ENCODE measurements around the gene FAM50B.

The FAM50B gene, protein sequence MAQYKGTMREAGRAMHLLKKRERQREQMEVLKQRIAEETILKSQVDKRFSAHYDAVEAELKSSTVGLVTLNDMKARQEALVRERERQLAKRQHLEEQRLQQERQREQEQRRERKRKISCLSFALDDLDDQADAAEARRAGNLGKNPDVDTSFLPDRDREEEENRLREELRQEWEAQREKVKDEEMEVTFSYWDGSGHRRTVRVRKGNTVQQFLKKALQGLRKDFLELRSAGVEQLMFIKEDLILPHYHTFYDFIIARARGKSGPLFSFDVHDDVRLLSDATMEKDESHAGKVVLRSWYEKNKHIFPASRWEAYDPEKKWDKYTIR

GRCh38 chr6:3848925-3849605 lies at the start of gene FAM50B:
TSS of gene FAM50B (plus strand) at chr6:3849373. CDS start at chr6:3849812, 439 bp downstream.
- in situ Hi-C loops (cut with MboI; ENCODE audit: low sequenced_read_pairs), result no loop called here

GRCh38 chr6:3799719-3800118 lies 49.5 kb upstream of the FAM50B start:
- in situ Hi-C loops (cut with MboI; ENCODE audit: low sequenced_read_pairs), result no loop called here

- in situ Hi-C loops (cut with MboI; ENCODE audit: low sequenced_read_pairs), result no loop called here
Measured at GRCh38 chr6:3800850-3801591, 48.2 kb upstream of the FAM50B start.

GRCh38 chr6:3801960-3802359 lies 47.2 kb upstream of the FAM50B start:
- in situ Hi-C loops (cut with MboI; ENCODE audit: low sequenced_read_pairs), result no loop called here

DNA sequence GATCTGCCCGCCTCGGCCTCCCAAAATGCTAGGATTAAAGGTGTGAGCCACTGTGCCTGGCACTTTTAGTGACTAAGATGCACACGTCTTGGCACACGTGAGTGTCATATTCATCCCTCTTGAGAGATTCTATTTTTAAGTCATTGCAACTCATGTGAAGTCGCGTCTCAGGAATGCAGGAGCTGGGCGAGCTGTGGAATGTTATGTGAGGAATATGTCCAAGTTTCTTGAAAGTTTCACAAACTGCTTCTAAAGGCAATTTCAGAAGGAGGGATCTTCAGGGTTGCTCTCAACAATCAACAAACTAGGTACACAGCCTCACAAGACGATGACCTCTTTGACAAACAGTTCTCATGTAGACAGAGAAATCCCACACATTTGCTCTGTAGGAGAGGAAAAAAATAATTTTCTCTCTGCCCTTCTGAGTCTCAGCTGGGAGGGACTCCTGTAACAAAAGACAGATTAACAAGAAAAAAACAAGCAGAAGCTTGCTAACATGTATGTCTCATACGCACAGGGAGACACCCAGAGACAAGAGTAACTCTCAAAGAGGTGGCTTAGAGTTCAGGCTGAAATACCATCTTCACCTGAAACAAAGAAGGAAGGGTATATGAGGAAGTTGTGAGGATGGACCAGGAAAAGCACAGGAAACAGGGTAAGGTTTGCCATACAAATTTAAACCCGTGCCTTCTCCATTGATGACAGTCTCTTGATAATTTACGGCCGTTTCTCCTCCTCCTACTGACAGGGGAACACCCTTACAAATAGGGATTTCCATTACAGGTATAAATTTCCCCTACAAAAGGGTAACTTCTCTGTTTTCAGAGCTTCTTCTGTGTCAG lies 45.3 kb upstream of the FAM50B start:
- in situ Hi-C loops (cut with MboI; ENCODE audit: low sequenced_read_pairs), result no loop called here

DNA sequence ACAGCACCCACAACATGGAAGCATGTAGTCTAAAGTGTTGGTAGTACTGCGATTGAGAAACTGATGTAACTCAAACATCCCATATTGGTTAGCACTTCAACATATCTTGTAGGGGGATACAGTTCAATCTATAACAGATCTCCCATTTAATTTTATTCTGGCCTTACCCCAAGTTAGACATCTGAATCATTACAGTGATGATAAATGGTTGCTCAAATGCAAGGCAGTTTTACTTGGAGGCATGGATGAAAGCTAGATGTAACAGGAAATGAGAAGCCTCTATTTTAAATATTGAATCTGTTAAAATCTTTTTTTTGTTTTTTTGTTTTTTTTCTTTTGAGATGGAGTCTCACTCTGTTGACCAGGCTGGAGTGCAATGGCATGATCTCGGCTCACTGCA lies 44.2 kb upstream of the FAM50B start:
- in situ Hi-C loops (cut with MboI; ENCODE audit: low sequenced_read_pairs), result no loop called here

- in situ Hi-C loops (cut with MboI; ENCODE audit: low sequenced_read_pairs), result no loop called here
Measured at GRCh38 chr6:3805448-3806123, 43.6 kb upstream of the FAM50B start.

DNA sequence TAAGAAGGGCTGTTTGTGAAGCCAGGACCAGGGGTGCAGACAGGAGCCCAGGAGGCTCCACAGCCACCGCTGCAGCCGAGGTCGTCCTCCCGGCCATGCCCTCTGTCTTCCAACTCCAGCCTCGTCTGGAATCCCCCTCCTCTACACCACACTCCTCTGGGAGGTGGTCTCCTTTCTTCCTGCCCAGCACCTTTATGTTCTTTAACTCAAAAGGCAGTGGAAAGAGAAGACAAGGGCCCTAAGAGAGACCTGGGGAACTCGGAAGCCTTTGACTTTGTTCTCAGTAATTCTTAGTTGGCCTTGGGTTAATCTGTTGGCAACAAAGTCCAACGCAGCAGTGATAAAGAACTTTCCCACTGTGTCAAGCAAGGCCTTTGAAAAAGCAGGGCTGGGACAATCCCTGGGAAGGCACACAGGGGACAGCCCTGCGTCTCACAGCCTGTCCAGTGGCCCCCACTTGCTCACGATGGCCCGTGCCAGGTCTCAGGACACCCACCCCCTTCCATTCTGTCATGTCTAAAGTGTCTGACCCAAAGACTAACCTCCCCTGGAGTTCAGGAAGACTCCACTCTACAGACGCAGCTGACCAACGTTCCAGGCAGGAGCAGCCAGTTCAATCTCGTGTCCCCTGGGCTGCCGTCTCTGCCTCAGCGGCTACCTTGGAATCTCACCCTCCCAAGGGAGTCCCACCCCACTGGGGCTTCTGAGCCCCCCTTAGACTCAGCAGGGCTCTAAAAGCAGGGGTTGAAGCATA lies 42.8 kb upstream of the FAM50B start:
- in situ Hi-C loops (cut with MboI; ENCODE audit: low sequenced_read_pairs), result no loop called here

DNA sequence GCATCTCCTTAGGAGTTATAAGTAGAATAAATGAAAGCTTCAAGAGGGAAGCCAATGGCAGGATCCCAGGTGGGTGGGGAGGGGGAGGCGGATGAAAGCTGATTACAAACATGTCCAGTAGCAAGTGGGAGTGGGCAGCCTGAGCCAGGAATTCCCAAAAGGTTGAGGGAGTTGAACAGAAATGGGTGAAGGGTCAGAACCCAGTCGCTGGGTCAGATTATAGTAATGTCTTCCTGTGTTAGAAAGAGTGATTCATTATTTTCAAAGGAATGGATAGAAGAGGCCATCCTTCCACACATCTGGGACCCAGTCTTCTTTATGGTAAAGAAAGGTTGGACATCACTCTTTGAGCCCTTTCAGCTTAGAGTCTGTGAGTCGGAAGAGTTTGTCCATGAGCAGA lies 41.0 kb upstream of the FAM50B start:
- in situ Hi-C loops (cut with MboI; ENCODE audit: low sequenced_read_pairs), result no loop called here

DNA sequence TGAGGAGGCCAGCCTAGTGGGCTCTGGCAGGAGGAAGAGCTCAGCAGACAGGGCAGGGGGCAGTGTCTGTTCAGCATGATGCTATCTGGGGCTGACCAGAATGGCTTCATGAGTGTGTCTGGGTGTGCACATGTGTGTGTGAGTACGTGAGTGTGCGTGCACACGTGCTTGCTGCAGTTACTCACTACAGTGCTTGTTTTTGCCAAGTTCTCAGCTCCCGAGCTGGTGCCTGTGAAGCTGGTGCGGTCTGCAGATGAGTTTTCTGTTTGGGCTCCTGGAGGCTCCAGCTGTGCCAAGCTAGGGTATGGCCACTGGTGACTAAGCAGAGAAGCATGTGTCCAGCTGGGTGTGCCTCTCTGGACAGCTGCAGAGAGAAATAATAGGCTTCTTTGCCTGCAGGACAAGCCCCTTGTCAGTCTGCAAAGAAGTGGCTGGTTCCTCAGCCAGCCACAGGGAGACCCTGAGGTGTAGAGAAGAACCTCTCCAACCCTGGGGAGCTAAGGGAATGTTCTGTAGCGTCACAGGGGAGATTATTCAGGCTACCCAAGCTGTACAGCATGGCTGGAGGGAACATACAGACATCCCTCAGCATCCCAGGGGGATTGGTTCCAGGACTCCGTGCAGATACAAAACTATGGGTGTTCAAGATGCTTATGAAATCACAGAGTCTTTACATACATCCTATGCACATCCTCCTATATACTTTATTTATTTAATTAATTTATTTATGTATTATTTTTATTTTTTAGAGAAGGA lies 40.2 kb upstream of the FAM50B start:
- in situ Hi-C loops (cut with MboI; ENCODE audit: low sequenced_read_pairs), result no loop called here

DNA sequence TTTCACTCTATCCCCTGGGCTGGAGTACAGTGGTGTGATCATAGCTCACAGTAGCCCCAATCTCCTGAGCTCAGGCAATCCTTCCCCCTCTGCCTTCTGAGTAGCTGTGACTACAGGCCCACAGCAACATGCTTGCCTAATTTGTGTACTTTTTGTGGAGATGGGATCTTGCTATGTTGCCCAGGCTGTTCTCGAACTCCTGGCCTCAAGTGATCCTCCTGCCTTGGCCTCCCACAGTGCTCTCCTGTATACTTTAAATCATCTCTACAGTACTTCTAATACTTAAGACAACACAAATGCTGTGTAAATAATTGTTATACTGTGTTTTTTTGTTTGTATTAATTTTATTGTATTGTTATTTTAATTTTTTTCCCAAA lies 39.7 kb upstream of the FAM50B start:
- in situ Hi-C loops (cut with MboI; ENCODE audit: low sequenced_read_pairs), result no loop called here

- in situ Hi-C loops (cut with MboI; ENCODE audit: low sequenced_read_pairs), result no loop called here
Measured at GRCh38 chr6:3809982-3810381, 39.2 kb upstream of the FAM50B start.

- in situ Hi-C loops (cut with MboI; ENCODE audit: low sequenced_read_pairs), result no loop called here
Measured at GRCh38 chr6:3811191-3811590, 38.0 kb upstream of the FAM50B start.

GRCh38 chr6:3812596-3812995 lies 36.6 kb upstream of the FAM50B start:
- in situ Hi-C loops (cut with MboI; ENCODE audit: low sequenced_read_pairs), result no loop called here

GRCh38 chr6:3813150-3813780 lies 35.9 kb upstream of the FAM50B start:
- in situ Hi-C loops (cut with MboI; ENCODE audit: low sequenced_read_pairs), result no loop called here

GRCh38 chr6:3813918-3814317 lies 35.3 kb upstream of the FAM50B start:
- in situ Hi-C loops (cut with MboI; ENCODE audit: low sequenced_read_pairs), result no loop called here

- in situ Hi-C loops (cut with MboI; ENCODE audit: low sequenced_read_pairs), result no loop called here
Measured at GRCh38 chr6:3814539-3814938, 34.6 kb upstream of the FAM50B start.

DNA sequence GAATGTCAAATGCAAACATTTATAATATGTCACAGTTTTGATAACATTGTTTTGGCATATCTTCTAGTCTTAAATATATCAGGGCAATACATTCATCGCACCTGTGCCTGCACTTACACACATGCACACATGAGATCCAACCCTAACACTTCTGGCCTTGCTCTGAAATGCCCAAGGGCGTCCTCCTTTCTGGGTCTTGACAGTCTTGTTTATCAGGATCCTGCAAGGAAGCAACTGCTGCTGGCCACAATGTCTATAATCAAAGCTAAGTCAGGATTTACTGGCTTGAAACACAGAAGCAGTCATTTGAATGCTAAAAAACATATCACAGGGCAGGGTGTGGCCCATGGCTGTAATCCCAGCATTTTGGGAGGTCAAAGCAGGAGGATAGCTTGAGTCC lies 32.9 kb upstream of the FAM50B start:
- in situ Hi-C loops (cut with MboI; ENCODE audit: low sequenced_read_pairs), result no loop called here
